Astrocyte (in vitro differentiated cells and primary cell): ENCODE data around the gene FAF2. TPM values are rescaled to one million over a fixed set of nuclear protein-coding genes. Genes with fewer than 3 reads are reported as not detected.

ENCODE experiments used
- DNase-seq: peaks from one replicate; pipeline ENCODE4 v3.0.0-alpha.2; 2010; ENCODE audit warnings: low read depth
- FAIRE-seq: peaks from 2 replicates; lab custom pipeline; 2011; peaks lifted over from hg19 to GRCh38; lab: Jason Lieb, UNC
- H2AFZ ChIP-seq: 2 replicates; pipeline ENCODE4 v1.6.0; 2012; ENCODE audit warnings: low read depth, low read length, inconsistent platforms
- H3K27ac ChIP-seq: 2 replicates; pipeline ENCODE4 v1.5.1; 2011; ENCODE audit warnings: low read depth, low read length, inconsistent platforms
- H3K27me3 ChIP-seq: 2 replicates; pipeline ENCODE4 v1.6.0; 2011; ENCODE audit warnings: low read length, inconsistent platforms; ENCODE audit not compliant: insufficient read depth
- H3K36me3 ChIP-seq: 2 replicates; pipeline ENCODE4 v1.5.1; 2011; ENCODE audit warnings: low read length, inconsistent platforms; ENCODE audit not compliant: insufficient read depth
- H3K4me1 ChIP-seq: 2 replicates; pipeline ENCODE4 v1.5.1; 2011; ENCODE audit warnings: low read length, inconsistent platforms; ENCODE audit not compliant: insufficient read depth
- H3K4me2 ChIP-seq: 2 replicates; pipeline ENCODE4 v1.6.0; 2012; ENCODE audit warnings: low read length, inconsistent platforms
- H3K4me3 ChIP-seq: 2 replicates; pipeline ENCODE4 v1.5.1; 2011; ENCODE audit warnings: low read depth, mild to moderate bottlenecking, low read length, inconsistent platforms; ENCODE audit not compliant: insufficient read depth
- H3K79me2 ChIP-seq: 2 replicates; pipeline ENCODE4 v1.6.0; 2012; ENCODE audit warnings: mild to moderate bottlenecking, low read length, inconsistent platforms; ENCODE audit not compliant: insufficient read depth
- H3K9ac ChIP-seq: 2 replicates; pipeline ENCODE4 v1.6.0; 2012; ENCODE audit warnings: mild to moderate bottlenecking, low read length, inconsistent platforms
- H3K9me3 ChIP-seq: 2 replicates; pipeline ENCODE4 v1.5.1; 2012; ENCODE audit warnings: low read depth, mild to moderate bottlenecking, low read length, inconsistent platforms; ENCODE audit not compliant: insufficient read depth
- H4K20me1 ChIP-seq: 2 replicates; pipeline ENCODE4 v1.6.0; 2012; ENCODE audit warnings: low read length, inconsistent platforms; ENCODE audit not compliant: insufficient read depth
- H3K27ac Mint-ChIP-seq: one replicate; pipeline ENCODE4 v1.8.0; 2021; ENCODE audit warnings: mild to moderate bottlenecking, mixed read lengths; ENCODE audit not compliant: unreplicated experiment
- H3K27me3 Mint-ChIP-seq: one replicate; pipeline ENCODE4 v1.8.0; 2021; ENCODE audit warnings: low read depth, mixed read lengths; ENCODE audit not compliant: unreplicated experiment
- H3K36me3 Mint-ChIP-seq: one replicate; pipeline ENCODE4 v1.8.0; 2021; ENCODE audit warnings: low read depth, mixed read lengths; ENCODE audit not compliant: unreplicated experiment
- H3K4me1 Mint-ChIP-seq: one replicate; pipeline ENCODE4 v1.8.0; 2021; ENCODE audit warnings: low read depth, mixed read lengths; ENCODE audit not compliant: unreplicated experiment
- H3K4me3 Mint-ChIP-seq: one replicate; pipeline ENCODE4 v1.8.0; 2021; ENCODE audit warnings: mild to moderate bottlenecking, moderate library complexity, mixed read lengths; ENCODE audit not compliant: unreplicated experiment
- H3K9me3 Mint-ChIP-seq: one replicate; pipeline ENCODE4 v1.8.0; 2021; ENCODE audit warnings: mild to moderate bottlenecking, mixed read lengths; ENCODE audit not compliant: unreplicated experiment
- EZH2 ChIP-seq: IDR thresholded peaks from 2 replicates; pipeline ENCODE4 v1.6.1; 2012; ENCODE audit warnings: mild to moderate bottlenecking, low read length, inconsistent platforms; ENCODE audit not compliant: insufficient read depth
- total RNA-seq: library from RNA; stranded (reverse); gene quantifications from 2 replicates; pipeline ENCODE4 v1.2.1, GENCODE V29; 2021
- TF ChIP-seq, protein P1 (sequence below): IDR thresholded peaks from 2 replicates; pipeline ENCODE4 v1.5.1; 2011; ENCODE audit warnings: low read depth, mild to moderate bottlenecking, inconsistent platforms, low read length, moderate library complexity; ENCODE audit not compliant: insufficient read depth

FAF2 gene
- total RNA-seq, 1 donor from 2014 or later = 56.2 TPM

DNA sequence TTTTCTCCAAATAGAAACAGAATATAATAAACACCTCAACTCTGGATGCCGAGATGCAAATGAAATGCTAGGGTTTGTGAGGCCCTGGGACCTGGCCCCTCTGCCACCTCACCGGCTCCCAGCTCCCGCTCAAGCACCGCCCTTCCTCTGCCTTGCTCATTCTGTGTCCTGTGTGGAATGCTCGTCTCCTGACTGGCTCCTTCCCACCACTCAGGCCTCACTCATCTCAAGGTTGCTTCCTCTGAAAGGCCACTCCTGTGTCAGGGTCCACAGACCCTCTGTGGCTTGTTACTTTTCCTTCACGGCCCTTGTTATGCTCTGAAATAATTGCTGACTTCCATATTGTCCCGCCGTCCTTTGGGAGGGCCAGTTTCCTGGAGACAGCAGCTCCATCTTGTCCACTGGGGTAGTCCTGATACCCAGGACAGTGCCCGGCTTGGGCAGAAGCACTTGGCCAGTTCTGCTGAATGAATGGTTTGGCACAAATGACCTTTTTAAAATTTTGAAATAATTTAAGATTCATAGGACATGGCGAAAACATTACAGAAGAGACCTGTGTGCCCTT lies 73.6 kb downstream of the FAF2 start:
- H2AFZ ChIP-seq = no peak overlapping the region
- H3K4me2 ChIP-seq = no peak overlapping the region
- H3K27me3 ChIP-seq = no peaks in the 10 kb centered on the region
- no peak overlapping the region for H3K4me3 ChIP-seq
- H3K4me1 Mint-ChIP-seq = no peaks in the 10 kb centered on the region
- H3K4me1 ChIP-seq = no peaks in the 10 kb centered on the region
- no peak overlapping the region for H3K27ac Mint-ChIP-seq
- H3K36me3 ChIP-seq = no peaks in the 10 kb centered on the region
- H3K9me3 ChIP-seq = no peaks in the 10 kb centered on the region
- peaks cover 16% of the 10 kb centered on the region for H3K27me3 Mint-ChIP-seq
- no peaks in the 10 kb centered on the region for H4K20me1 ChIP-seq
- H3K79me2 ChIP-seq = no peaks in the 10 kb centered on the region
- FAIRE-seq (no peak), DNase-seq (no peak)
- no peaks in the 10 kb centered on the region for H3K9me3 Mint-ChIP-seq
- no peak overlapping the region for H3K27ac ChIP-seq
- no peak overlapping the region for H3K4me3 Mint-ChIP-seq
- no peak overlapping the region for H3K9ac ChIP-seq
- H3K36me3 Mint-ChIP-seq = no peaks in the 10 kb centered on the region
- TF ChIP-seq, protein P1, sequence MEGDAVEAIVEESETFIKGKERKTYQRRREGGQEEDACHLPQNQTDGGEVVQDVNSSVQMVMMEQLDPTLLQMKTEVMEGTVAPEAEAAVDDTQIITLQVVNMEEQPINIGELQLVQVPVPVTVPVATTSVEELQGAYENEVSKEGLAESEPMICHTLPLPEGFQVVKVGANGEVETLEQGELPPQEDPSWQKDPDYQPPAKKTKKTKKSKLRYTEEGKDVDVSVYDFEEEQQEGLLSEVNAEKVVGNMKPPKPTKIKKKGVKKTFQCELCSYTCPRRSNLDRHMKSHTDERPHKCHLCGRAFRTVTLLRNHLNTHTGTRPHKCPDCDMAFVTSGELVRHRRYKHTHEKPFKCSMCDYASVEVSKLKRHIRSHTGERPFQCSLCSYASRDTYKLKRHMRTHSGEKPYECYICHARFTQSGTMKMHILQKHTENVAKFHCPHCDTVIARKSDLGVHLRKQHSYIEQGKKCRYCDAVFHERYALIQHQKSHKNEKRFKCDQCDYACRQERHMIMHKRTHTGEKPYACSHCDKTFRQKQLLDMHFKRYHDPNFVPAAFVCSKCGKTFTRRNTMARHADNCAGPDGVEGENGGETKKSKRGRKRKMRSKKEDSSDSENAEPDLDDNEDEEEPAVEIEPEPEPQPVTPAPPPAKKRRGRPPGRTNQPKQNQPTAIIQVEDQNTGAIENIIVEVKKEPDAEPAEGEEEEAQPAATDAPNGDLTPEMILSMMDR = no peak
- TF ChIP-seq EZH2 = no peak

DNA sequence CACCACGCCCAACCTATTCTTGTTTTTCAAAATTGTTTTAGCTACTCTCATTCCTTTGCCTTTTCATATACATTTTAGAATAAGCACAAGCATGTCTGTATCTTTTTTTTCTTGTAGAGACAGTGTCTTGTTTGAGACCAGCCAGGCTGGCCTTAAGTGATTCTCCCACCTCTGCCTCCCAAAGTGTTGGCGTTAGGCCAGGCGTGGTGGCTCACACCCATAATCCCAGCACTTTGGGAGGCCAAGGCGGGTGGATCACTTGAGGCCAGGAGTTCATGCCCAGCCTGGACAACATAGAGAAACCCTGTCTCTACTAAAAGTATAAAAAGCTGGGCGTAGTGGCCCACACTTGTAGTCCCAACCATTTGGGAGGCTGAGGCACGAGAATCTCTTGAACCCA lies 76.0 kb downstream of the FAF2 start:
- Histone ChIP-seq H3K79me2 (no peaks in the 10 kb centered on the region), H4K20me1 (no peaks in the 10 kb centered on the region), H3K4me2 (no peak overlapping the region), H3K9me3 (no peaks in the 10 kb centered on the region), H3K9ac (no peak overlapping the region), H3K4me3 (no peak overlapping the region), H3K4me1 (no peaks in the 10 kb centered on the region), H3K36me3 (no peaks in the 10 kb centered on the region), H3K27me3 (no peaks in the 10 kb centered on the region), H3K27ac (no peak overlapping the region), H2AFZ (no peak overlapping the region)
- DNase-seq (no peak), FAIRE-seq (no peak)
- no peaks in the 10 kb centered on the region for H3K36me3 Mint-ChIP-seq
- no peaks in the 10 kb centered on the region for H3K9me3 Mint-ChIP-seq
- H3K4me1 Mint-ChIP-seq = no peaks in the 10 kb centered on the region
- no peak overlapping the region for H3K27ac Mint-ChIP-seq
- no peak overlapping the region for H3K4me3 Mint-ChIP-seq
- TF ChIP-seq EZH2 = no peak
- TF ChIP-seq, protein P1 = no peak
- H3K27me3 Mint-ChIP-seq = peaks cover 16% of the 10 kb centered on the region

DNA sequence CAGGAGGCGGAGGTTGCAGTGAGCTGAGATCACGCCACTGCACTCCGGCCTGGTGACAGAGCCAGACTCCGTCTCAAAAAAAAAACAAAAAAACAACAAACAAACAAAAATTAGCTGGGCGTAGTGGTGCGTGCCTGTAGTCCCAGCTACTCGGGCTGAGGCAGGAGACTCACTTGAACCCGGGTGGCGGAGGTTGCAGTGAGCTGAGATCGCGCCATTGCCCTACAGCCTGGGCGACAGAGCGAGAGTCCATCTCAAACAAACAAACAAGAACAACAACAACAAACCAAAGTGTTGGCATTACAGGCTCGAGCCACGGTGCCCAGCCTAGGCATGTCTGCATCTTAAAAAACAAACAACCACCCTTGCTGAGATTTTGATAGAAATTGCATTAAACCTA lies 76.8 kb downstream of the FAF2 start:
- Histone ChIP-seq H3K4me2 (no peak overlapping the region), H3K27ac (no peak overlapping the region), H3K9me3 (no peaks in the 10 kb centered on the region), H3K36me3 (no peaks in the 10 kb centered on the region), H3K9ac (no peak overlapping the region), H3K79me2 (no peaks in the 10 kb centered on the region), H2AFZ (no peak overlapping the region), H3K4me1 (no peaks in the 10 kb centered on the region), H3K27me3 (no peaks in the 10 kb centered on the region), H4K20me1 (peaks cover 4% of the 10 kb centered on the region), H3K4me3 (no peak overlapping the region)
- no peak overlapping the region for H3K27ac Mint-ChIP-seq
- no peaks in the 10 kb centered on the region for H3K4me1 Mint-ChIP-seq
- no peak for TF ChIP-seq EZH2
- DNase-seq = no peak
- no peak overlapping the region for H3K4me3 Mint-ChIP-seq
- no peak for FAIRE-seq
- peaks cover 13% of the 10 kb centered on the region for H3K27me3 Mint-ChIP-seq
- H3K9me3 Mint-ChIP-seq = no peaks in the 10 kb centered on the region
- peaks cover 2% of the 10 kb centered on the region for H3K36me3 Mint-ChIP-seq
